ENCODE measurements around the gene NFKBIZ. TPM values are rescaled to one million over a fixed set of nuclear protein-coding genes. Genes with fewer than 3 reads are reported as not detected.

Gene NFKBIZ
- total RNA-seq, 1 donor from 2014 or later: 76.4 TPM

DNA sequence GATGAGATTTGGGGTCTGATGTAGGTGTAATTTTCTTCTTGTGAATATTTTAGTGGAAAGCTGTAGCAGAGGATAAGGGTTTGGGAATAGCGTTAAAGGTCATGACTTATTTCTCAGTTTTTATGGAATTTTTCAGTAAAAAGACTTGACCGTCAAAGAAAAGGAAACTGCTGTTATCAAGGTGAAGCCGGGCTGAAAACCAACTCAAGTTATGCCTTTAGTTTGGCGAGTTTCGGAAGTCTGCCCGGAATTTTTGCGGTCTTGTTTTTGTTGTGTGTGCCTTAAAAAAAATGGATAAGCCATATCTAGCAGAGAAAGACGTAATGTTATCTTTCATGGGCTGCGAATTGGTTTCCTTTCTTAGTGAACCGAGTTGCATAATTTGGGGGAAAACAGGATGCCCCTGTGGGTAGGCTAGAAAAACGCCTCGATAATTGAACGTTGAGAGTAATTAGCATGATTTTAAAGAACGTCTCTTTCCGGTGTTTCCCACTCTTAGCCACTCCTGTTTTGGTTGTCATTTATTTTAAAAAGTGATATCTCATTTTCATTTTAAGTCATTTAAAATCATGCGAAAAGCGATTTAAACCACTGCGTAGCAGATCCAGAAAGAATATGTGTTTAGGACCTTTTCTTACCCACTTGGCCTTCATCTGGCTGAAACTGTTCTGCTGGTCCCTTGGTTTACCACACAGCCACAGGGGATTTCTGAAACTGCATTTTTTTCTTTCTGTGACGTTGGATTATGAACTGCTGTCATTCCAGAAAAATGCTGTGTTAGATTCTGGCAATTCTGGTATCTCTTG lies 1.1 kb downstream of the NFKBIZ start:
- H3K36me3 ChIP-seq (ENCODE audit: control insufficient read depth, insufficient read depth, low read length): peaks cover 4% of the 10 kb centered on the region
- H3K27me3 ChIP-seq (ENCODE audit: control insufficient read depth, insufficient read depth, low read length): no peaks in the 10 kb centered on the region
- TF ChIP-seq, protein P1, sequence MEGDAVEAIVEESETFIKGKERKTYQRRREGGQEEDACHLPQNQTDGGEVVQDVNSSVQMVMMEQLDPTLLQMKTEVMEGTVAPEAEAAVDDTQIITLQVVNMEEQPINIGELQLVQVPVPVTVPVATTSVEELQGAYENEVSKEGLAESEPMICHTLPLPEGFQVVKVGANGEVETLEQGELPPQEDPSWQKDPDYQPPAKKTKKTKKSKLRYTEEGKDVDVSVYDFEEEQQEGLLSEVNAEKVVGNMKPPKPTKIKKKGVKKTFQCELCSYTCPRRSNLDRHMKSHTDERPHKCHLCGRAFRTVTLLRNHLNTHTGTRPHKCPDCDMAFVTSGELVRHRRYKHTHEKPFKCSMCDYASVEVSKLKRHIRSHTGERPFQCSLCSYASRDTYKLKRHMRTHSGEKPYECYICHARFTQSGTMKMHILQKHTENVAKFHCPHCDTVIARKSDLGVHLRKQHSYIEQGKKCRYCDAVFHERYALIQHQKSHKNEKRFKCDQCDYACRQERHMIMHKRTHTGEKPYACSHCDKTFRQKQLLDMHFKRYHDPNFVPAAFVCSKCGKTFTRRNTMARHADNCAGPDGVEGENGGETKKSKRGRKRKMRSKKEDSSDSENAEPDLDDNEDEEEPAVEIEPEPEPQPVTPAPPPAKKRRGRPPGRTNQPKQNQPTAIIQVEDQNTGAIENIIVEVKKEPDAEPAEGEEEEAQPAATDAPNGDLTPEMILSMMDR (IDR thresholded peaks at IDR 0.05; ENCODE audit: insufficient read depth, low read length, poor library complexity, severe bottlenecking): no peak
- H3K4me3 ChIP-seq (ENCODE audit: low read depth, low read length): peak overlapping the region; percentile 96
- DNase-seq (ENCODE audit: low read depth): no peak

DNA sequence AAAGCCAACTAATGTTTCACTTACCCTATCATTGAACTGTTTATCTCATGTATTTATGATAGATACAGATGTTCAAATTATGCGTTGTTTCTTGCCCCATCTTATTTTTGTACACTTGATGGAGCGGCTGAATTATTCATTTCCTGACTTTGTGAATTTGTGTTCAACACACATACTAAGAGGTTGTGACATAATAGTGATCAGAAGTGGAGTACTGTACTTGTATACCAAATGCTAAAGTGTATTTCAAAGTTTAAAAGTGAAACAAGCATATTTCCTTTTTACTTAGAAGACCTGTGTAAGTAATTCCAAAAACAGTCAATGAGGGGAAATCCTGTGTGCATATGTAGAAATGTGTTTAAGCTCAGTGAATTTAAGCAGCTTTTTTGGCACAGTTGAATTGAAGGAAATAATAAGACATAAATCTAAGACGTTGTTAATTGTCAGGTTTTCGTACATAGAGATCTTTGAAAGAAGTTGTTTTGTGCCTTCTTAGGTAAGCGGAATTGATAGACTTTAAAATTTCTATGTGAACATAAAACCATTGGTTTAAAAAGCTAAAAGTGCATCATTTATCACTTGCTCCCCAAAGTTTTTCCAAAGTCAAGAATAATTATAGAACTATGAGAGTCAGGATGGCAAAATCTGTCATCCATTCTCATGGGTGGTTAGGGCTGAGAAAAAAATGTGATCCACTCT lies 1.9 kb downstream of the NFKBIZ start:
- Histone ChIP-seq H3K36me3 (ENCODE audit: control insufficient read depth, insufficient read depth, low read length) (peaks cover 6% of the 10 kb centered on the region), H3K27me3 (ENCODE audit: control insufficient read depth, insufficient read depth, low read length) (no peaks in the 10 kb centered on the region), H3K4me3 (ENCODE audit: low read depth, low read length) (peak overlapping the region; percentile 96)
- TF ChIP-seq, protein P1 (IDR thresholded peaks at IDR 0.05; ENCODE audit: insufficient read depth, low read length, poor library complexity, severe bottlenecking): no peak
- no peak for DNase-seq (ENCODE audit: low read depth)

DNA sequence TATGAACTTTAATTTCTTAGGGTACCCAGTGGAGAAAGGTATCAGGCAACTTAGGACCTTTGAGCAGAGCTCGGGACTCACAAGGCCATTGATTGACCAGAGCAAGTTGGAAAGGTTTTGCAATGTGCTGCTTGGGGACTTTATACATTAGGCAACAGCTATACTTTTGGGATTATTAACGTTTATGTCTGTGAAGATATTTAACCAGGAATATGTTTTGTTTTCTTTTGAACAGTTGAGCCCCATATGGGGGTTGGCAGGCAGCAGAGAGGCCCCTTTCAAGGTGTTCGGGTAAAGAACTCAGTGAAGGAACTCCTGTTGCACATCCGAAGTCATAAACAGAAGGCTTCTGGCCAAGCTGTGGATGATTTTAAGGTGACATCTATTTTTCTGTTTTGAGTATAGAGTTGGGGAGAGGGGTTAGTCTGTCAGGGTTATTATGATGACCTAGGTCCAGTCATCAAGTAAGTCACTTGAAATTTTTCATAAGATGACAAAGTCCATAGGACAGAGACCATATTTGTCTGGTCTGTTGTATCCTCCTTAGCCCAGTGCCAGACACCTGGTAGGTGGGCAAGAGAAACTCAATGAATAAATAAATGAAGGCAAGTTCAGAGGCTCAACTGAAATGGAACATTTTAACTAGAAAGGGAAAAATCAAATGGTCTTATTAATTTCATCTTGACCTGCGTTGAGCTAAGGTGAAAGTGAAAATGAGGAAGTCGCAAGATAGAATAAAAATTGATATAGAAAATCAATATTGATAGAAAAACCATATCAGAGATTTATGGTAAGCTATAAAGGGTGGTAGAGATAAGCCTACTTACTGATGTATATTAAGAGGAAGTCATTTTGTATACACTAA lies 2.8 kb downstream of the NFKBIZ start:
- Histone ChIP-seq H3K36me3 (ENCODE audit: control insufficient read depth, insufficient read depth, low read length) (peaks cover 6% of the 10 kb centered on the region), H3K4me3 (ENCODE audit: low read depth, low read length) (peak overlapping the region; percentile 96), H3K27me3 (ENCODE audit: control insufficient read depth, insufficient read depth, low read length) (no peaks in the 10 kb centered on the region)
- DNase-seq (ENCODE audit: low read depth): no peak
- TF ChIP-seq, protein P1 (IDR thresholded peaks at IDR 0.05; ENCODE audit: insufficient read depth, low read length, poor library complexity, severe bottlenecking): no peak

- H3K36me3 ChIP-seq (ENCODE audit: control insufficient read depth, insufficient read depth, low read length): peaks cover 8% of the 10 kb centered on the region
- TF ChIP-seq, protein P1 (IDR thresholded peaks at IDR 0.05; ENCODE audit: insufficient read depth, low read length, poor library complexity, severe bottlenecking): no peak
- no peaks in the 10 kb centered on the region for H3K27me3 ChIP-seq (ENCODE audit: control insufficient read depth, insufficient read depth, low read length)
- peak overlapping the region; percentile 96 for H3K4me3 ChIP-seq (ENCODE audit: low read depth, low read length)
- DNase-seq (ENCODE audit: low read depth): no peak
Measured at GRCh38 chr3:101852983-101853840, 3.9 kb downstream of the NFKBIZ start.

GRCh38 chr3:101853982-101854381 lies 4.7 kb downstream of the NFKBIZ start:
- TF ChIP-seq, protein P1 (IDR thresholded peaks at IDR 0.05; ENCODE audit: insufficient read depth, low read length, poor library complexity, severe bottlenecking): no peak
- H3K4me3 ChIP-seq (ENCODE audit: low read depth, low read length): peak overlapping the region; percentile 96
- H3K36me3 ChIP-seq (ENCODE audit: control insufficient read depth, insufficient read depth, low read length): peaks cover 8% of the 10 kb centered on the region
- DNase-seq (ENCODE audit: low read depth): no peak
- no peaks in the 10 kb centered on the region for H3K27me3 ChIP-seq (ENCODE audit: control insufficient read depth, insufficient read depth, low read length)
